HEK293 (cell line): Measurements from ENCODE around the gene AK9.

Experiments
- CTCF ChIA-PET: fragments of 350-600 bp; formaldehyde crosslinking; extraction: SDS; loops from one replicate; lab custom pipeline; 2021; ENCODE audit warnings: antibody characterized with exemption; lab: Yijun Ruan, JAX
- POLR2A ChIA-PET: fragments of 300-600 bp; formaldehyde crosslinking; extraction: SDS; loops from one replicate; lab custom pipeline; 2020; ENCODE audit warnings: antibody characterized with exemption, inconsistent platforms; lab: Yijun Ruan, JAX
- H3K27ac ChIP-seq: fragments of 200-500 bp; sonication (Bioruptor generic); 2 replicates; pipeline ENCODE4 v1.5.1; 2014; ENCODE audit warnings: low read depth, low read length, control low read depth, inconsistent platforms; ENCODE audit errors: extremely low read depth
- H3K36me3 ChIP-seq, 2 experiments: fragments of 200-500 bp in 1 of 2; sonication (Bioruptor generic) in 1 of 2; 1 replicate in 1 of 2; 2 replicates in 1 of 2; pipeline ENCODE4 v1.5.1; 2014 to 2017; ENCODE audit warnings: inconsistent platforms in 2 of 2, low read length in 2 of 2; ENCODE audit not compliant: control insufficient read depth in 2 of 2, insufficient read depth in 1 of 2
- H3K4me1 ChIP-seq: fragments of 200-500 bp; sonication (Bioruptor generic); 2 replicates; pipeline ENCODE4 v1.5.1; 2014; ENCODE audit warnings: mild to moderate bottlenecking, low read length, inconsistent platforms; ENCODE audit not compliant: control insufficient read depth, insufficient read depth
- H3K4me3 ChIP-seq: 2 replicates; pipeline ENCODE4 v1.5.1; 2011; ENCODE audit warnings: low read depth, mild to moderate bottlenecking, control low read depth, low read length, moderate library complexity
- H3K9me3 ChIP-seq: fragments of 200-500 bp; sonication (Bioruptor generic); 2 replicates; pipeline ENCODE4 v1.5.1; 2014; ENCODE audit warnings: low read depth, low read length, inconsistent platforms; ENCODE audit not compliant: control insufficient read depth, insufficient read depth
- BCL11A ChIP-seq: fragments of 450-650 bp; formaldehyde crosslinking; IDR thresholded peaks from 2 replicates; pipeline ENCODE4 v1.5.1; 2016; ENCODE audit warnings: low read depth, missing biosample characterization, missing genetic modification characterization
- KLF1 ChIP-seq: fragments of 450-650 bp; formaldehyde crosslinking; IDR thresholded peaks from 2 replicates; pipeline ENCODE4 v1.5.1; 2016; ENCODE audit warnings: missing biosample characterization, missing genetic modification characterization
- KLF8 ChIP-seq: fragments of 450-650 bp; formaldehyde crosslinking; IDR thresholded peaks from 2 replicates; pipeline ENCODE4 v1.5.1; 2016; ENCODE audit warnings: missing biosample characterization, missing genetic modification characterization
- PRDM10 ChIP-seq: fragments of 450-650 bp; formaldehyde crosslinking; IDR thresholded peaks from 2 replicates; pipeline ENCODE4 v1.5.1; 2016; ENCODE audit warnings: missing biosample characterization, missing genetic modification characterization
- TCF7L2 ChIP-seq: IDR thresholded peaks from 2 replicates; pipeline ENCODE4 v1.6.1; 2011; ENCODE audit warnings: low read depth, mild to moderate bottlenecking, inconsistent platforms, low read length, moderate library complexity, borderline replicate concordance
- ZBTB11 ChIP-seq: fragments of 450-650 bp; formaldehyde crosslinking; conservative IDR thresholded peaks from 2 replicates; pipeline ENCODE4 v1.5.1; 2016; ENCODE audit warnings: low read depth, missing biosample characterization, missing genetic modification characterization
- ZBTB21 ChIP-seq: fragments of 450-650 bp; formaldehyde crosslinking; IDR thresholded peaks from 2 replicates; pipeline ENCODE4 v1.5.1; 2017; ENCODE audit warnings: missing biosample characterization, missing genetic modification characterization
- ZBTB48 ChIP-seq: fragments of 450-650 bp; formaldehyde crosslinking; IDR thresholded peaks from 2 replicates; pipeline ENCODE4 v1.5.1; 2016; ENCODE audit warnings: missing biosample characterization, missing genetic modification characterization
- ZNF24 ChIP-seq: fragments of 450-650 bp; formaldehyde crosslinking; IDR thresholded peaks from 2 replicates; pipeline ENCODE4 v1.5.1; 2016; ENCODE audit warnings: missing biosample characterization, missing genetic modification characterization
- ZNF280C ChIP-seq: fragments of 450-650 bp; formaldehyde crosslinking; IDR thresholded peaks from 2 replicates; pipeline ENCODE4 v1.5.1; 2016; ENCODE audit warnings: missing biosample characterization, missing genetic modification characterization
- ZNF324 ChIP-seq: fragments of 450-650 bp; formaldehyde crosslinking; IDR thresholded peaks from 2 replicates; pipeline ENCODE4 v1.5.1; 2016; ENCODE audit warnings: missing biosample characterization, missing genetic modification characterization
- ZNF335 ChIP-seq: fragments of 450-650 bp; formaldehyde crosslinking; conservative IDR thresholded peaks from 2 replicates; pipeline ENCODE4 v1.5.1; 2016; ENCODE audit warnings: missing biosample characterization, missing genetic modification characterization
- ZNF362 ChIP-seq: fragments of 450-650 bp; formaldehyde crosslinking; IDR thresholded peaks from 2 replicates; pipeline ENCODE4 v1.5.1; 2016; ENCODE audit warnings: missing biosample characterization, missing genetic modification characterization
- ZNF513 ChIP-seq: fragments of 450-650 bp; IDR thresholded peaks from 2 replicates; pipeline ENCODE4 v1.5.1; 2018; ENCODE audit warnings: missing biosample characterization, missing genetic modification characterization
- ZNF629 ChIP-seq: fragments of 450-650 bp; formaldehyde crosslinking; IDR thresholded peaks from 2 replicates; pipeline ENCODE4 v1.5.1; 2017; ENCODE audit warnings: missing biosample characterization, missing genetic modification characterization
- ZNF658 ChIP-seq: fragments of 450-650 bp; formaldehyde crosslinking; IDR thresholded peaks from 2 replicates; pipeline ENCODE4; 2016; ENCODE audit warnings: missing biosample characterization, missing genetic modification characterization
- ZNF670 ChIP-seq: fragments of 450-650 bp; formaldehyde crosslinking; IDR thresholded peaks from 2 replicates; pipeline ENCODE4 v1.5.1; 2016; ENCODE audit warnings: missing biosample characterization, missing genetic modification characterization, low read depth
- ZSCAN4 ChIP-seq: fragments of 450-650 bp; formaldehyde crosslinking; IDR thresholded peaks from 2 replicates; pipeline ENCODE4 v1.5.1; 2017; ENCODE audit warnings: missing biosample characterization, missing genetic modification characterization

Gene AK9

GRCh38 chr6:109484122-109484521, 206.9 kb downstream of the AK9 start (continued):
- no peak for TF ChIP-seq ZNF670 (tag by site-specific recombination)
- TF ChIP-seq, all 188 proteins: peak for 0

- TF ChIP-seq ZNF24 (tag by site-specific recombination) (no peak), TCF7L2 (no peak), ZNF658 (tag by site-specific recombination) (no peak), ZBTB48 (peak; percentile 46; the same call in 1 of the 2 replicates), ZSCAN4 (tag by site-specific recombination) (no peak), PRDM10 (peak; percentile 42; the same call in 1 of the 2 replicates), ZNF513 (tag by site-specific recombination) (peak; percentile 79), KLF1 (tag by site-specific recombination) (0 out of 2 replicates have a peak, but pooled peaks have one; percentile 3), ZNF335 (tag by site-specific recombination) (peak; percentile 76), BCL11A (tag by site-specific recombination) (no peak), ZNF629 (peak; percentile 71), KLF8 (peak; percentile 14; the same call in 1 of the 2 replicates), ZBTB21 (tag by site-specific recombination) (peak; percentile 27; the same call in 1 of the 2 replicates), ZNF324 (no peak)
- H3K36me3 ChIP-seq = peaks cover 0 to 29% of the 10 kb centered on the region in 2 experiments; a peak in 2 of 3 replicates
- ChIA-PET CTCF (no interaction called here), POLR2A (no interaction called here)
- H3K4me3 ChIP-seq = peak overlapping the region; percentile 46
- H3K4me1 ChIP-seq = 0 out of 2 replicates have a peak, but pooled peaks cover 3% of the 10 kb centered on the region
- H3K9me3 ChIP-seq = no peaks in the 10 kb centered on the region
- H3K27ac ChIP-seq = no peak overlapping the region
Measured at GRCh38 chr6:109483735-109484057, 207.3 kb downstream of the AK9 start.

- POLR2A ChIA-PET = interaction anchor here (0.7 to 1.3 kb wide), 4 partner anchors 17 to 31 kb away, joined by 3 read pairs; no protein-coding TSS in a partner anchor
- H3K9me3 ChIP-seq = no peaks in the 10 kb centered on the region
- H3K27ac ChIP-seq = peak within 1 kb of the TSS; percentile 78; the same call in 1 of the 2 replicates
- H3K4me3 ChIP-seq = peak within 1 kb of the TSS; percentile 83
- peaks cover 0 to 34% of the 10 kb centered on the region in 2 experiments; a peak in 2 of 3 replicates for H3K36me3 ChIP-seq
- 0 out of 2 replicates have a peak, but pooled peaks cover 3% of the 10 kb centered on the region for H3K4me1 ChIP-seq
- CTCF ChIA-PET = interaction anchor here (0.8 kb wide), 1 partner anchor 99 kb away, joined by 3 read pairs; no protein-coding TSS in a partner anchor
- TF ChIP-seq BCL11A (tag by site-specific recombination) = no peak
- TF ChIP-seq ZNF280C (tag by site-specific recombination) = no peak
- TF ChIP-seq ZNF362 (tag by site-specific recombination) = no peak
- no peak for TF ChIP-seq ZBTB11 (tag by site-specific recombination)
Measured at GRCh38 chr6:109482905-109483734, 207.9 kb downstream of the AK9 start, which contains the start of gene ZBTB24. ZBTB24 (minus strand) TSS chr6:109483219; CDS start chr6:109482026, 1,193 bp downstream.
